Ascending aorta (tissue), 2 donors: ENCODE measurements around the gene MED8. TPM values are rescaled to one million over a fixed set of nuclear protein-coding genes. Genes with fewer than 3 reads are reported as not detected.

Experiments used
- DNase-seq, 2 donors: peaks; one replicate each; pipeline ENCODE4 v3.0.0-alpha.2; 2019; ENCODE audit warnings: low spot score in 2 of 2
- H3K27ac ChIP-seq, 2 donors: fragments of 200-600 bp; sonication (generic); one replicate each; pipeline ENCODE4 v1.5.1; 2016 to 2017; ENCODE audit warnings: mild to moderate bottlenecking in 1 of 2
- H3K27me3 ChIP-seq: fragments of 200-600 bp; sonication (generic); one replicate; pipeline ENCODE4 v1.5.1; 2017
- H3K36me3 ChIP-seq, 2 donors: fragments of 200-600 bp; sonication (generic); one replicate each; pipeline ENCODE4 v1.5.1; 2016
- H3K4me1 ChIP-seq, 2 donors: fragments of 200-600 bp; sonication (generic); one replicate each; pipeline ENCODE4 v1.5.1; 2016 to 2017; ENCODE audit warnings: mild to moderate bottlenecking in 1 of 2
- H3K4me3 ChIP-seq, 2 donors: fragments of 200-600 bp; sonication (generic); one replicate each; pipeline ENCODE4 v1.5.1; 2016 to 2017; ENCODE audit warnings: mild to moderate bottlenecking in 1 of 2
- H3K9me3 ChIP-seq, 2 donors: fragments of 200-600 bp; sonication (generic); one replicate each; pipeline ENCODE4 v1.5.1; 2016
- intact Hi-C: fragments of 100-400 bp; cut with DNase I; formaldehyde crosslinking; loops from one replicate; pipeline ENCODE4 v1.15.1; 2023
- total RNA-seq: library from RNA; depleted of rRNA; stranded (reverse); fragments of >200 nt; gene quantifications from one replicate; pipeline ENCODE4 v1.1.0, GENCODE V29; 2016
- TF ChIP-seq, protein P1 (sequence below), 3 experiments: fragments of 200-600 bp in 2 of 3; fragments of 450-650 bp in 1 of 3; sonication (generic) in 2 of 3; IDR thresholded peaks; one replicate each; pipeline ENCODE4 v1.5.1; 2016 to 2019; ENCODE audit warnings: antibody characterized with exemption in 3 of 3, mild to moderate bottlenecking in 1 of 3, moderate library complexity in 1 of 3

Gene MED8
- total RNA-seq, 1 donor from 2014 or later, result 15.3 TPM

DNA sequence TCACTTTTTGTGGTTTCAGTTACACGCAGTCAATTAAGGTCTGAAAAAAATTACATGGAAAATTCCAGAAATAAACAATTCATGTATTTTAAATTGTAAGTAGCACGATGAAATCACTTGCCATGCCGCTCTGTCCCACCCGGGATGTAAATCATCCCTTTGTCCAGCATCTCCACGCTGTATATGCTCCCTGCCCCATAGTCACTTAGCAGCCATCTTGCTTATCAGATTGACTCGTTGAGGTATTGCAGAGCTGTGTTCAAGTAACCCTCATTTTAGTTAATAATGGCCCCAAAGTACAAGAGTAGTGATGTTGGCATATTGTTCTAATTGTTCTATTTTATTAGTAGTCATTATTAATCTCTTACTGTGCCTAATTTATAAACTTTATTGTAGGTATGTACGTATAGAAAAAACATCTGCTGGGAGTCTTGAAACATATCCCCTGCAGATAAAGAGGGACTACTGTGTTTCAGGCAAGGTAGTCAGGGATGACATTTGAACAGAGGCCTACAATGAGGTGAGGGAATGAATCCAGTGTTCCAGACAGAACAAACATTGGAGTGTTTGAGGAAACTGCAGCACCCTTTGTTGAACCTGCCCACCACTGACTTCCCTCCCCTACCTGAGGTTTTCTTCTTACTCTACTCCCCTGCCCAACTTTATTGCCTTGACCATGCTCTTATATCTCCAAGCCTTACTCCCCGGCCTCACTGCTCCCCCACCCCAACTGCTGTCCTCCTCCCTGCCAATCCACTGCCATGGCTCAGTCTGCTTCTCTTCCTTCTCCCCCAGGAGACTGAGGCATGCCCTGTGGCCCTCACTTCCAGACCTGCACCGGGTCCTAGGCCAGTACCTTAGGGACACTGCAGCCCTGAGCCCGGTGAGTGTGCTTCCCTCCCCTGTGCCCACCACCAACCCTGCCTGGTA, 37.9 kb downstream of the MED8 start:
- H3K36me3 ChIP-seq, result no peaks in the 10 kb centered on the region
- H3K4me3 ChIP-seq, result no peak overlapping the region
- TF ChIP-seq, protein P1, sequence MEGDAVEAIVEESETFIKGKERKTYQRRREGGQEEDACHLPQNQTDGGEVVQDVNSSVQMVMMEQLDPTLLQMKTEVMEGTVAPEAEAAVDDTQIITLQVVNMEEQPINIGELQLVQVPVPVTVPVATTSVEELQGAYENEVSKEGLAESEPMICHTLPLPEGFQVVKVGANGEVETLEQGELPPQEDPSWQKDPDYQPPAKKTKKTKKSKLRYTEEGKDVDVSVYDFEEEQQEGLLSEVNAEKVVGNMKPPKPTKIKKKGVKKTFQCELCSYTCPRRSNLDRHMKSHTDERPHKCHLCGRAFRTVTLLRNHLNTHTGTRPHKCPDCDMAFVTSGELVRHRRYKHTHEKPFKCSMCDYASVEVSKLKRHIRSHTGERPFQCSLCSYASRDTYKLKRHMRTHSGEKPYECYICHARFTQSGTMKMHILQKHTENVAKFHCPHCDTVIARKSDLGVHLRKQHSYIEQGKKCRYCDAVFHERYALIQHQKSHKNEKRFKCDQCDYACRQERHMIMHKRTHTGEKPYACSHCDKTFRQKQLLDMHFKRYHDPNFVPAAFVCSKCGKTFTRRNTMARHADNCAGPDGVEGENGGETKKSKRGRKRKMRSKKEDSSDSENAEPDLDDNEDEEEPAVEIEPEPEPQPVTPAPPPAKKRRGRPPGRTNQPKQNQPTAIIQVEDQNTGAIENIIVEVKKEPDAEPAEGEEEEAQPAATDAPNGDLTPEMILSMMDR (IDR thresholded peaks at IDR 0.05), result no peak
- H3K9me3 ChIP-seq, result no peaks in the 10 kb centered on the region
- no peak for DNase-seq
- intact Hi-C loops, result loop anchor here (10.0 kb wide), 2 partner anchors 417 to 507 kb away; partner anchors contain the start of gene ZNF691
- no peak overlapping the region for H3K27ac ChIP-seq
- H3K27me3 ChIP-seq, result no peaks in the 10 kb centered on the region
- H3K4me1 ChIP-seq, result no peaks in the 10 kb centered on the region

DNA sequence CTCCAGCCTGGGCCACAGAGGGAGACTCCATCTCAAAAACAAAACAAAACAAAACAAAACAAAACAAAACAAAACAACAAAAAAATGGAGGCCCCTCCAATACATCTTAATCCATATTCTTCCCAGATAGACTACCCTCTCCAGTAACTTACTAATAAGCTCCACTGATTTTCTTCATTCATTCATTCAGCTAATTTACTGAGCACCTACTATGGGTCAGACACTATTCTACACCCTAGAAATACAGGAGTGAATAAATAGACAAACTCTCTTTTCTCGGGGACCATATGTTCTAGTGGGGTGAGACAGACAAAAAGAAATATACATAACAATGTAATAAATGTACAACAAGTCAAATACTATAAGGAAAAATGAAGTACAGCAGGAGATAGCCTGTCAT, 38.6 kb downstream of the MED8 start:
- Histone ChIP-seq H3K27me3 (no peaks in the 10 kb centered on the region), H3K4me1 (no peaks in the 10 kb centered on the region), H3K27ac (no peak overlapping the region), H3K4me3 (no peak overlapping the region), H3K36me3 (no peaks in the 10 kb centered on the region), H3K9me3 (no peaks in the 10 kb centered on the region)
- TF ChIP-seq, protein P1 (IDR thresholded peaks at IDR 0.05), result no peak
- DNase-seq, result no peak
- intact Hi-C loops, result loop anchor here (10.0 kb wide), 2 partner anchors 416 to 506 kb away; partner anchors contain the start of gene ZNF691

DNA sequence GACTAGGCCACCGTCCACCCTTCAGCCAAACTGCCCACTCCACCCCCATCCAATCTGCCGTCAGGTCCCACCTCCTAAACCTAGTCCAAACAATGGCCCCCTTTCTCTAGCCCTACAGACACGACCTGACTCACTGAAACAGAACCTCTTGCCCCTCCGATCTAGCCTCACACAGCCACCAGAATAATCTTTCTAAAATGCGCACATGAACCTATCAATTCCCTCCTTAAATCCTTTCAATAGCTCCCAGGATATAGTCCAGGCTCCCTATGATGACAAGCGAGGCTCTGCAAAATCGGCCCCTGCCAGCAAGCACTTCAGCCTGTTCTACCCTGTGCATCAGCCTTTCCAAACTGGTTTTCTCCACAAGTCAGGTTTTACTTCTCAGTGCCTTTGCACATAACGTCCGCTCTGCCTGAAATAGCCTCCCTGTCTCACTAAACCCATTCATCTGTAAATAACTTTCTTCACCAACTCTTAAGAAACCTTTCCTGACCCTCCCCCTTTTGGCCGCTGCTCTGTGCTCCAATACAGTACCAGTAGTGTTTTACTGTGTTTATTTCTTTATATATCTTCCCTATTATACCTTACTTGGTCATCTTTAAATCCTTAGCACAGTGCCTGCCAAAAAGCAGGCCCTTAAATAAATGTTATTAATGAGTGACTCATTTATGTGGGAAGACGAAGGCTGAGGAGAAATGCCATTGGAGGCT, 39.9 kb downstream of the MED8 start:
- DNase-seq, result no peak
- Histone ChIP-seq H3K27me3 (no peaks in the 10 kb centered on the region), H3K27ac (peak overlapping the region; percentile 80 to 87), H3K4me3 (peak overlapping the region; percentile 67 to 73), H3K9me3 (no peaks in the 10 kb centered on the region), H3K36me3 (no peaks in the 10 kb centered on the region), H3K4me1 (no peaks in the 10 kb centered on the region)
- intact Hi-C loops, result loop anchor here (1.0 to 10.0 kb wide), 6 partner anchors 9 to 505 kb away; partner anchors contain the start of genes CDC20, CFAP57, EBNA1BP2 and ELOVL1
- TF ChIP-seq, protein P1 (IDR thresholded peaks at IDR 0.05), result no peak

DNA sequence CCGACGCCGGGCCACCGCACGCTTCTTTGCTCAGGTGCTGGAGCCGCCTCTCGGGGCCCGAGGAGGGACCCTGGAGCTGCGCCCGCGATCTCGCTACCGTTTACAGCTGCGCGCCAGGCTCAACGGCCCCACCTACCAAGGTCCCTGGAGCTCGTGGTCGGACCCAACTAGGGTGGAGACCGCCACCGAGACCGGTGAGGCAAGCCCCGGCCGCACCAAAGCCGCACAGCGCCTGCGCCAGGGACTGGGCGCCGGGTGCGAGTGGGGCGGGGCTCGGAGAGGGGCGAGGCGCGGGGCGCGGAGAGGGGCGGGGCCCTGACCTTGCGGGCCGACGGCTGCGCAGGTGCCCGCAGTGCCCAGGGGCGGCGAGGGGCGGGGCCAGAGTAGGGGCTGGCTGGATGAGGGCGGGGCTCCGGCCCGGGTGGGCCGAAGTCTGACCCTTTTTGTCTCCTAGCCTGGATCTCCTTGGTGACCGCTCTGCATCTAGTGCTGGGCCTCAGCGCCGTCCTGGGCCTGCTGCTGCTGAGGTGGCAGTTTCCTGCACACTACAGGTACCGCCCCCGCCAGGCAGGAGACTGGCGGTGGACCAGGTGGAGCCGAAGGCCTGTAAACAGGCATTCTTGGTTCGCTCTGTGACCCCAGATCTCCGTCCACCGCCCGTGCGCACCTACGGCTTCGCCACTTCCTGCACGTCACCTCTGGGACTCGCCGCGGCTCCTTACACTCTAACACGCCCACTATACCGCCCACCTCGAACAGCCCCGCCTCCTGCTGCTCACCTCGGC, 40.6 kb downstream of the MED8 start:
- peak; percentile 55 to 92 for DNase-seq
- Histone ChIP-seq H3K27me3 (no peaks in the 10 kb centered on the region), H3K4me3 (peak overlapping the region; percentile 67 to 73), H3K36me3 (no peaks in the 10 kb centered on the region), H3K4me1 (no peaks in the 10 kb centered on the region), H3K27ac (peak overlapping the region; percentile 80 to 87), H3K9me3 (no peaks in the 10 kb centered on the region)
- TF ChIP-seq, protein P1 (IDR thresholded peaks at IDR 0.05), result no peak
- intact Hi-C loops, result loop anchor here (1.0 to 5.0 kb wide), 4 partner anchors 9 to 177 kb away; partner anchors contain the start of genes CDC20, CFAP57, EBNA1BP2 and ELOVL1

DNA sequence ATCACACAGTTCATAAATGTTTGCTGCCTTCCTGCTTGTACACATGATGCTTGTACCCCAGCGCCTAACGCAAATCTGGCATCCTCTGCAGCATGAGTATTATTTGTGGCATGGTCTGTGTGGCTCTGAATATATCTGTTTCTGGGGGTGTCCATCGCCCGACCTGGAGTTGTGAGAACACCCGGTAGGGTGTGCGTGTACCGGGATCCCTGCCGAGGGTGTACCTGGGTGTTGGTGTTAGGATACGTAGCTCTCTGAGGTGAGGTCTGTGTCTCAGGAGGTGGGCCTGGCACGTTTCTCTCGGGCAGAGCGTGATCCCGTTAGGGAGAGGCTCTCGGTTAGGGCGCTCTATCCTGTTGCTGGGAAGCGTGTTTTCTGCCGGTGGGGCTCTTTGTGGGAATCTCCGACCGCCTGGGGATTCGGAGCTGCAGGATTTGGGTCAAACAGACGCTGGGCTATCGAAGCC, 41.2 kb downstream of the MED8 start:
- no peaks in the 10 kb centered on the region for H3K36me3 ChIP-seq
- TF ChIP-seq, protein P1 (IDR thresholded peaks at IDR 0.05), result no peak
- H3K4me1 ChIP-seq, result no peaks in the 10 kb centered on the region
- peak overlapping the region; percentile 67 to 73 for H3K4me3 ChIP-seq
- H3K9me3 ChIP-seq, result no peaks in the 10 kb centered on the region
- H3K27ac ChIP-seq, result peak overlapping the region; percentile 80 to 87
- peak in 1 of 2 donors; percentile 66 for DNase-seq
- H3K27me3 ChIP-seq, result no peaks in the 10 kb centered on the region
- intact Hi-C loops, result loop anchor here (2.0 to 5.0 kb wide), 2 partner anchors 40 to 176 kb away; partner anchors contain the start of genes CFAP57, EBNA1BP2, MED8 and SZT2
